Measurements from ENCODE around the gene HMGN5. TPM values are rescaled to one million over a fixed set of nuclear protein-coding genes. Genes with fewer than 3 reads are reported as not detected.
A peak's percentile ranks its signal among the peaks of the same experiment; 100 is the strongest.

Gene HMGN5
- total RNA-seq, 1 experiment from 2014 or later = 21.7 TPM

- TF ChIP-seq JUN (CRISPR knock-in tag; IDR thresholded peaks at IDR 0.05) = no peak
- no peak for TF ChIP-seq NFE2L1 (CRISPR knock-in tag; IDR thresholded peaks at IDR 0.05)
- no peak for TF ChIP-seq RORB (CRISPR knock-in tag; IDR thresholded peaks at IDR 0.05)
- TF ChIP-seq CBFB (CRISPR knock-in tag; IDR thresholded peaks at IDR 0.05; ENCODE audit: low read depth) = no peak
These were observed 3.8 kb upstream of the HMGN5 start (continued) for GRCh38 chrX:81205551-81205950.

GRCh38 chrX:81202943-81203342, 1.2 kb upstream of the HMGN5 start:
- DNase-seq (ENCODE audit: low spot score) (no peak), ATAC-seq (no peak)
- no peak for TF ChIP-seq CBFB (CRISPR knock-in tag; IDR thresholded peaks at IDR 0.05; ENCODE audit: low read depth)
- TF ChIP-seq E2F5 (CRISPR knock-in tag; IDR thresholded peaks at IDR 0.05) = no peak
- TF ChIP-seq, protein P1, sequence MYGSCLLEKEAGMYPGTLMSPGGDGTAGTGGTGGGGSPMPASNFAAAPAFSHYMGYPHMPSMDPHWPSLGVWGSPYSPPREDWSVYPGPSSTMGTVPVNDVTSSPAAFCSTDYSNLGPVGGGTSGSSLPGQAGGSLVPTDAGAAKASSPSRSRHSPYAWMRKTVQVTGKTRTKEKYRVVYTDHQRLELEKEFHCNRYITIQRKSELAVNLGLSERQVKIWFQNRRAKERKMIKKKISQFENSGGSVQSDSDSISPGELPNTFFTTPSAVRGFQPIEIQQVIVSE (CRISPR knock-in tag; IDR thresholded peaks at IDR 0.05; ENCODE audit: borderline replicate concordance) = no peak
- TF ChIP-seq SP1 (CRISPR knock-in tag; conservative IDR thresholded peaks at IDR 0.05) = no peak
- TF ChIP-seq NFYB (CRISPR knock-in tag; conservative IDR thresholded peaks at IDR 0.05; ENCODE audit: low read depth) = no peak
- no peaks in the 10 kb centered on the region for H3K36me3 Mint-ChIP-seq
- peaks cover 22% of the 10 kb centered on the region for H3K4me1 Mint-ChIP-seq
- H3K27ac Mint-ChIP-seq = no peak overlapping the region
- H3K4me3 Mint-ChIP-seq = peak overlapping the region; percentile 98
- ChIA-PET POLR2A (interaction anchor here (1.9 kb wide), 1 partner anchor 82 kb away, joined by 5 read pairs; no protein-coding TSS in a partner anchor), CTCF (interaction anchor here (0.9 to 2.2 kb wide), 2 partner anchors 77 to 326 kb away, joined by 4 to 11 read pairs; no protein-coding TSS in a partner anchor)
- H3K9me3 Mint-ChIP-seq = no peaks in the 10 kb centered on the region
- no peaks in the 10 kb centered on the region for H3K27me3 Mint-ChIP-seq (ENCODE audit: low read depth)

DNA sequence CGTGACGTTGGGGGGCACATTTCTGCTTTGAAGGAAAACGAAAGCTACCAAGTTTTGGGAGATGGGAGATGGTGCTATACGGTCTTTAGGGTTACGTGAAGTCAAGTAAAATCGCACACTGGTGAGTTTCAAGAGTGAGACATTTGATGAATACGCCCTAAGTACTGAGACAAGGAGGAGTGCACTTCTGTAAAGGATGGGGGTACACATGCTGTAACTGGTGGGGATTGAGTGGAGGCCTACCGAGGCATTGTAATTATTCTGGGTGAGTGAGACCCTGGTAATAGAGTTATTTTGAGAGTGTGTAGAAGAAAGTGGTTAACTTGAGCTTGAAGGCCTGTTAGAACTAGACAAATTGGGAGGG, 725 bp upstream of the HMGN5 start:
- CTCF ChIA-PET = interaction anchor here (0.8 to 2.2 kb wide), 3 partner anchors 11 to 325 kb away, joined by 3 to 11 read pairs (median 4); no protein-coding TSS in a partner anchor
- TF ChIP-seq CBFB (CRISPR knock-in tag; IDR thresholded peaks at IDR 0.05; ENCODE audit: low read depth) (no peak), NFE2L1 (CRISPR knock-in tag; IDR thresholded peaks at IDR 0.05) (no peak), CREB1 (CRISPR knock-in tag; IDR thresholded peaks at IDR 0.05) (no peak), NR3C1 (CRISPR knock-in tag; conservative IDR thresholded peaks at IDR 0.05; ENCODE audit: low read depth) (no peak), FOXK1 (CRISPR knock-in tag; IDR thresholded peaks at IDR 0.05) (no peak)
- TF ChIP-seq, protein P2, sequence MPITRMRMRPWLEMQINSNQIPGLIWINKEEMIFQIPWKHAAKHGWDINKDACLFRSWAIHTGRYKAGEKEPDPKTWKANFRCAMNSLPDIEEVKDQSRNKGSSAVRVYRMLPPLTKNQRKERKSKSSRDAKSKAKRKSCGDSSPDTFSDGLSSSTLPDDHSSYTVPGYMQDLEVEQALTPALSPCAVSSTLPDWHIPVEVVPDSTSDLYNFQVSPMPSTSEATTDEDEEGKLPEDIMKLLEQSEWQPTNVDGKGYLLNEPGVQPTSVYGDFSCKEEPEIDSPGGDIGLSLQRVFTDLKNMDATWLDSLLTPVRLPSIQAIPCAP (CRISPR knock-in tag; IDR thresholded peaks at IDR 0.05) = no peak
- TF ChIP-seq, protein P3, sequence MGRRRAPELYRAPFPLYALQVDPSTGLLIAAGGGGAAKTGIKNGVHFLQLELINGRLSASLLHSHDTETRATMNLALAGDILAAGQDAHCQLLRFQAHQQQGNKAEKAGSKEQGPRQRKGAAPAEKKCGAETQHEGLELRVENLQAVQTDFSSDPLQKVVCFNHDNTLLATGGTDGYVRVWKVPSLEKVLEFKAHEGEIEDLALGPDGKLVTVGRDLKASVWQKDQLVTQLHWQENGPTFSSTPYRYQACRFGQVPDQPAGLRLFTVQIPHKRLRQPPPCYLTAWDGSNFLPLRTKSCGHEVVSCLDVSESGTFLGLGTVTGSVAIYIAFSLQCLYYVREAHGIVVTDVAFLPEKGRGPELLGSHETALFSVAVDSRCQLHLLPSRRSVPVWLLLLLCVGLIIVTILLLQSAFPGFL (CRISPR knock-in tag; IDR thresholded peaks at IDR 0.05; ENCODE audit: borderline replicate concordance) = no peak
- H3K27me3 Mint-ChIP-seq (ENCODE audit: low read depth) = no peaks in the 10 kb centered on the region
- peaks cover 22% of the 10 kb centered on the region for H3K4me1 Mint-ChIP-seq
- POLR2A ChIA-PET = interaction anchor here (0.7 to 1.9 kb wide), 3 partner anchors 82 to 622 kb away, joined by 3 to 5 read pairs (median 5); partner anchors contain the start of gene BRWD3
- peak overlapping the region; percentile 98 for H3K4me3 Mint-ChIP-seq
- peak; percentile 35 for ATAC-seq
- H3K9me3 Mint-ChIP-seq = no peaks in the 10 kb centered on the region
- H3K27ac Mint-ChIP-seq = peak overlapping the region; percentile 96
- DNase-seq (ENCODE audit: low spot score) = no peak
- no peaks in the 10 kb centered on the region for H3K36me3 Mint-ChIP-seq

- Mint-ChIP-seq H3K36me3 (no peaks in the 10 kb centered on the region), H3K4me3 (peak overlapping the region; percentile 98), H3K4me1 (peaks cover 22% of the 10 kb centered on the region), H3K9me3 (no peaks in the 10 kb centered on the region), H3K27me3 (ENCODE audit: low read depth) (no peaks in the 10 kb centered on the region), H3K27ac (peak overlapping the region; percentile 92)
- DNase-seq (ENCODE audit: low spot score) = no peak
- CTCF ChIA-PET = interaction anchor here (1.0 kb wide), 1 partner anchor 324 kb away, joined by 5 read pairs; no protein-coding TSS in a partner anchor
- POLR2A ChIA-PET = interaction anchor here (1.4 to 1.9 kb wide), 2 partner anchors 80 to 392 kb away, joined by 5 read pairs; partner anchors contain the start of gene BRWD3
- no peak for ATAC-seq
- TF ChIP-seq ETV6 (CRISPR knock-in tag; IDR thresholded peaks at IDR 0.05) (no peak), FOXJ3 (CRISPR knock-in tag; IDR thresholded peaks at IDR 0.05; ENCODE audit: borderline replicate concordance) (no peak), NR2C2 (CRISPR knock-in tag; IDR thresholded peaks at IDR 0.05) (no peak), ATF1 (CRISPR knock-in tag; IDR thresholded peaks at IDR 0.05) (no peak), CREM (CRISPR knock-in tag; IDR thresholded peaks at IDR 0.05) (no peak), PRRX2 (CRISPR knock-in tag; IDR thresholded peaks at IDR 0.05) (no peak), TEAD1 (CRISPR knock-in tag; IDR thresholded peaks at IDR 0.05) (no peak)
- TF ChIP-seq, protein P4, sequence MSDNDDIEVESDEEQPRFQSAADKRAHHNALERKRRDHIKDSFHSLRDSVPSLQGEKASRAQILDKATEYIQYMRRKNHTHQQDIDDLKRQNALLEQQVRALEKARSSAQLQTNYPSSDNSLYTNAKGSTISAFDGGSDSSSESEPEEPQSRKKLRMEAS (CRISPR knock-in tag; IDR thresholded peaks at IDR 0.05) = no peak
- TF ChIP-seq, protein P5, sequence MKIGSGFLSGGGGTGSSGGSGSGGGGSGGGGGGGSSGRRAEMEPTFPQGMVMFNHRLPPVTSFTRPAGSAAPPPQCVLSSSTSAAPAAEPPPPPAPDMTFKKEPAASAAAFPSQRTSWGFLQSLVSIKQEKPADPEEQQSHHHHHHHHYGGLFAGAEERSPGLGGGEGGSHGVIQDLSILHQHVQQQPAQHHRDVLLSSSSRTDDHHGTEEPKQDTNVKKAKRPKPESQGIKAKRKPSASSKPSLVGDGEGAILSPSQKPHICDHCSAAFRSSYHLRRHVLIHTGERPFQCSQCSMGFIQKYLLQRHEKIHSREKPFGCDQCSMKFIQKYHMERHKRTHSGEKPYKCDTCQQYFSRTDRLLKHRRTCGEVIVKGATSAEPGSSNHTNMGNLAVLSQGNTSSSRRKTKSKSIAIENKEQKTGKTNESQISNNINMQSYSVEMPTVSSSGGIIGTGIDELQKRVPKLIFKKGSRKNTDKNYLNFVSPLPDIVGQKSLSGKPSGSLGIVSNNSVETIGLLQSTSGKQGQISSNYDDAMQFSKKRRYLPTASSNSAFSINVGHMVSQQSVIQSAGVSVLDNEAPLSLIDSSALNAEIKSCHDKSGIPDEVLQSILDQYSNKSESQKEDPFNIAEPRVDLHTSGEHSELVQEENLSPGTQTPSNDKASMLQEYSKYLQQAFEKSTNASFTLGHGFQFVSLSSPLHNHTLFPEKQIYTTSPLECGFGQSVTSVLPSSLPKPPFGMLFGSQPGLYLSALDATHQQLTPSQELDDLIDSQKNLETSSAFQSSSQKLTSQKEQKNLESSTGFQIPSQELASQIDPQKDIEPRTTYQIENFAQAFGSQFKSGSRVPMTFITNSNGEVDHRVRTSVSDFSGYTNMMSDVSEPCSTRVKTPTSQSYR (CRISPR knock-in tag; IDR thresholded peaks at IDR 0.05) = no peak
- TF ChIP-seq, protein P6, sequence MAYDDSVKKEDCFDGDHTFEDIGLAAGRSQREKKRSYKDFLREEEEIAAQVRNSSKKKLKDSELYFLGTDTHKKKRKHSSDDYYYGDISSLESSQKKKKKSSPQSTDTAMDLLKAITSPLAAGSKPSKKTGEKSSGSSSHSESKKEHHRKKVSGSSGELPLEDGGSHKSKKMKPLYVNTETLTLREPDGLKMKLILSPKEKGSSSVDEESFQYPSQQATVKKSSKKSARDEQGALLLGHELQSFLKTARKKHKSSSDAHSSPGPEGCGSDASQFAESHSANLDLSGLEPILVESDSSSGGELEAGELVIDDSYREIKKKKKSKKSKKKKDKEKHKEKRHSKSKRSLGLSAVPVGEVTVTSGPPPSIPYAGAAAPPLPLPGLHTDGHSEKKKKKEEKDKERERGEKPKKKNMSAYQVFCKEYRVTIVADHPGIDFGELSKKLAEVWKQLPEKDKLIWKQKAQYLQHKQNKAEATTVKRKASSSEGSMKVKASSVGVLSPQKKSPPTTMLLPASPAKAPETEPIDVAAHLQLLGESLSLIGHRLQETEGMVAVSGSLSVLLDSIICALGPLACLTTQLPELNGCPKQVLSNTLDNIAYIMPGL (CRISPR knock-in tag; IDR thresholded peaks at IDR 0.05) = no peak
These were observed 642 bp downstream of the HMGN5 start for GRCh38 chrX:81201071-81201470.

All from WTC11 (cell line).